Panc1 (cell line): ENCODE data around the gene PRPF40B. TPM values are rescaled to one million over a fixed set of nuclear protein-coding genes. Genes with fewer than 3 reads are reported as not detected.

ENCODE experiments used
- ATAC-seq: fragments of 200-7000 bp; cut with Tn5 transposase; 2 replicates; pipeline ENCODE4 v1.9.1; 2020; ENCODE audit warnings: mild to moderate bottlenecking, moderate library complexity
- BruUV-seq: library from RNA; stranded (reverse); fragments of 400-500 nt; replicated peaks from 2 replicates; lab custom pipeline; 2021; lab: Mats Ljungman, UMichigan
- CTCF ChIA-PET: fragments of 300-600 bp; sonication (Branson Sonifier 250); formaldehyde crosslinking; loops from one replicate; lab custom pipeline; 2022; ENCODE audit warnings: antibody characterized with exemption; lab: Charles Lee
- POLR2A ChIA-PET: fragments of 300-600 bp; sonication (Branson Sonifier 250); formaldehyde crosslinking; loops from one replicate; lab custom pipeline; 2022; ENCODE audit warnings: antibody characterized with exemption; lab: Charles Lee
- DNase-seq: peaks from one replicate; pipeline ENCODE4 v3.0.0-alpha.2; 2010; ENCODE audit warnings: low read depth, low spot score
- H3K27ac ChIP-seq: 2 replicates; pipeline ENCODE4 v1.5.1; 2011; ENCODE audit warnings: mild to moderate bottlenecking, low read length, inconsistent platforms
- H3K27me3 ChIP-seq: fragments of 200-500 bp; sonication (Bioruptor generic); 2 replicates; pipeline ENCODE4 v1.6.0; 2014; ENCODE audit warnings: low read length, inconsistent platforms; ENCODE audit not compliant: control insufficient read depth, insufficient read depth
- H3K36me3 ChIP-seq: fragments of 200-500 bp; sonication (Bioruptor generic); 2 replicates; pipeline ENCODE4 v1.5.1; 2014; ENCODE audit warnings: inconsistent platforms, mild to moderate bottlenecking, low read length, moderate library complexity; ENCODE audit not compliant: control insufficient read depth, insufficient read depth
- H3K4me1 ChIP-seq: 2 replicates; pipeline ENCODE4 v1.5.1; 2011; ENCODE audit warnings: inconsistent platforms, mild to moderate bottlenecking, low read length, moderate library complexity; ENCODE audit not compliant: control insufficient read depth, insufficient read depth
- H3K4me3 ChIP-seq, 2 experiments: 2 replicates each; pipeline ENCODE4 v1.5.1; 2011 to 2012; ENCODE audit warnings: low read depth in 2 of 2, low read length in 2 of 2, mild to moderate bottlenecking in 2 of 2, inconsistent platforms in 1 of 2, moderate library complexity in 1 of 2
- H3K9me3 ChIP-seq: fragments of 200-500 bp; sonication (Bioruptor generic); 2 replicates; pipeline ENCODE4 v1.5.1; 2014; ENCODE audit warnings: low read depth, mild to moderate bottlenecking, inconsistent platforms, low read length, moderate library complexity; ENCODE audit not compliant: control insufficient read depth, insufficient read depth
- POLR2AphosphoS5 ChIP-seq: IDR thresholded peaks from 2 replicates; pipeline ENCODE4 v1.6.1; 2012; ENCODE audit warnings: mild to moderate bottlenecking, low read depth, low read length, moderate library complexity
- SIN3A ChIP-seq: IDR thresholded peaks from 2 replicates; pipeline ENCODE4 v1.6.1; 2012; ENCODE audit warnings: low read depth, mild to moderate bottlenecking, low read length, moderate library complexity, borderline replicate concordance; ENCODE audit not compliant: insufficient read depth
- TCF7L2 ChIP-seq: IDR thresholded peaks from 2 replicates; pipeline ENCODE4 v1.6.1; 2011; ENCODE audit warnings: mild to moderate bottlenecking, low read depth, low read length, inconsistent platforms
- in situ Hi-C: cut with HindIII; loops from 2 replicates; pipeline ENCODE4 v1.10.0; 2016; ENCODE audit warnings: low sequenced_read_pairs, low pct_unique_long_range_greater_than_20kb
- intact Hi-C: fragments of 100-400 bp; cut with micrococcal nuclease; formaldehyde crosslinking; loops from one replicate; pipeline ENCODE4 v1.10.0; 2022; ENCODE audit not compliant: unreplicated experiment
- total RNA-seq: library from RNA; stranded (reverse); gene quantifications from one replicate; pipeline ENCODE4 v1.2.1, GENCODE V29; 2021; ENCODE audit not compliant: unreplicated experiment
- TF ChIP-seq, protein P1 (sequence below): fragments of 450-650 bp; IDR thresholded peaks from 2 replicates; pipeline ENCODE4 v1.5.1; 2017; ENCODE audit warnings: mild to moderate bottlenecking
- TF ChIP-seq, protein P2 (sequence below), 2 experiments: IDR thresholded peaks; 2 replicates each; pipeline ENCODE4 v1.6.1; 2011 to 2012; ENCODE audit warnings: low read depth in 2 of 2, control low read depth in 1 of 2, low read length in 1 of 2, mild to moderate bottlenecking in 1 of 2, moderate library complexity in 1 of 2; ENCODE audit not compliant: insufficient read depth in 1 of 2

The PRPF40B gene
- total RNA-seq, 1 experiment from 2014 or later, result 26.3 TPM

DNA sequence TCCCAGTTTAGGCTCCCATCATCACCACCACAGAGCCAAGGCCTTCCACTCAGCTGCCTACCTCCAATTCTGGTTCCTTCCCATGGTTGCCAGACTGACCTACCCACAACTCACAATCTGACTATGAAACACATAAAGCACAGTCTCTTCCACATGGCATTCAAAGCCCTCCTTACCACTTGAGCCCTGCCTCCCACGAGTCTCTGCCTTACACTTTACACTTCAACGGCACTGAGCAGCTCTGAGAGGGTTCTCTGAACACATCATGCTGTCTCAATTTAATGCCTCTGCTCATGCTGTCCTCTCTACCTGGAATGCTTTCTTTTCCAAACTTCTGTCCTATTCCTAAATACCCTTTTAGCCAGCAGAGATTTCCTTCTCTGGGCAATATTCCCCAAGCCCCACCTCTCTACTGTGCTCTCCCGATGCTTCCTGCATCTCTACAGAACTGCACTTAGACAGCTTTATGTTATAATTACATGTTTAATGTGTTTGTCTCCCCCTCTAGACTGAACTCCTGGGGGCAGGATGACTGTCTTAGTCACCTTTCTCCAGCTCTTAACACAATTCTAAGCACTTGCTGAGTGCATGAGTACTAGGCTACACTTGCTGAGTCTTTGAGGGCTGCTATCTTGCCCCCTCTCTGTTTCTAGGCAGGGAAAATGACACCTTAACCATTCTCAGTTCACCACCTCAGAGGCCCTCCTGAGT, 60.4 kb downstream of the PRPF40B start:
- TF ChIP-seq TCF7L2 (no peak), SIN3A (no peak), POLR2AphosphoS5 (no peak)
- TF ChIP-seq, protein P1, sequence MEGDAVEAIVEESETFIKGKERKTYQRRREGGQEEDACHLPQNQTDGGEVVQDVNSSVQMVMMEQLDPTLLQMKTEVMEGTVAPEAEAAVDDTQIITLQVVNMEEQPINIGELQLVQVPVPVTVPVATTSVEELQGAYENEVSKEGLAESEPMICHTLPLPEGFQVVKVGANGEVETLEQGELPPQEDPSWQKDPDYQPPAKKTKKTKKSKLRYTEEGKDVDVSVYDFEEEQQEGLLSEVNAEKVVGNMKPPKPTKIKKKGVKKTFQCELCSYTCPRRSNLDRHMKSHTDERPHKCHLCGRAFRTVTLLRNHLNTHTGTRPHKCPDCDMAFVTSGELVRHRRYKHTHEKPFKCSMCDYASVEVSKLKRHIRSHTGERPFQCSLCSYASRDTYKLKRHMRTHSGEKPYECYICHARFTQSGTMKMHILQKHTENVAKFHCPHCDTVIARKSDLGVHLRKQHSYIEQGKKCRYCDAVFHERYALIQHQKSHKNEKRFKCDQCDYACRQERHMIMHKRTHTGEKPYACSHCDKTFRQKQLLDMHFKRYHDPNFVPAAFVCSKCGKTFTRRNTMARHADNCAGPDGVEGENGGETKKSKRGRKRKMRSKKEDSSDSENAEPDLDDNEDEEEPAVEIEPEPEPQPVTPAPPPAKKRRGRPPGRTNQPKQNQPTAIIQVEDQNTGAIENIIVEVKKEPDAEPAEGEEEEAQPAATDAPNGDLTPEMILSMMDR, result no peak
- TF ChIP-seq, protein P2, sequence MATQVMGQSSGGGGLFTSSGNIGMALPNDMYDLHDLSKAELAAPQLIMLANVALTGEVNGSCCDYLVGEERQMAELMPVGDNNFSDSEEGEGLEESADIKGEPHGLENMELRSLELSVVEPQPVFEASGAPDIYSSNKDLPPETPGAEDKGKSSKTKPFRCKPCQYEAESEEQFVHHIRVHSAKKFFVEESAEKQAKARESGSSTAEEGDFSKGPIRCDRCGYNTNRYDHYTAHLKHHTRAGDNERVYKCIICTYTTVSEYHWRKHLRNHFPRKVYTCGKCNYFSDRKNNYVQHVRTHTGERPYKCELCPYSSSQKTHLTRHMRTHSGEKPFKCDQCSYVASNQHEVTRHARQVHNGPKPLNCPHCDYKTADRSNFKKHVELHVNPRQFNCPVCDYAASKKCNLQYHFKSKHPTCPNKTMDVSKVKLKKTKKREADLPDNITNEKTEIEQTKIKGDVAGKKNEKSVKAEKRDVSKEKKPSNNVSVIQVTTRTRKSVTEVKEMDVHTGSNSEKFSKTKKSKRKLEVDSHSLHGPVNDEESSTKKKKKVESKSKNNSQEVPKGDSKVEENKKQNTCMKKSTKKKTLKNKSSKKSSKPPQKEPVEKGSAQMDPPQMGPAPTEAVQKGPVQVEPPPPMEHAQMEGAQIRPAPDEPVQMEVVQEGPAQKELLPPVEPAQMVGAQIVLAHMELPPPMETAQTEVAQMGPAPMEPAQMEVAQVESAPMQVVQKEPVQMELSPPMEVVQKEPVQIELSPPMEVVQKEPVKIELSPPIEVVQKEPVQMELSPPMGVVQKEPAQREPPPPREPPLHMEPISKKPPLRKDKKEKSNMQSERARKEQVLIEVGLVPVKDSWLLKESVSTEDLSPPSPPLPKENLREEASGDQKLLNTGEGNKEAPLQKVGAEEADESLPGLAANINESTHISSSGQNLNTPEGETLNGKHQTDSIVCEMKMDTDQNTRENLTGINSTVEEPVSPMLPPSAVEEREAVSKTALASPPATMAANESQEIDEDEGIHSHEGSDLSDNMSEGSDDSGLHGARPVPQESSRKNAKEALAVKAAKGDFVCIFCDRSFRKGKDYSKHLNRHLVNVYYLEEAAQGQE (IDR thresholded peaks at IDR 0.05; ENCODE audit: insufficient read depth in 1 of 2, low read depth in 2 of 2, low read length in 1 of 2), result no peak
- Histone ChIP-seq H3K27me3 (no peaks in the 10 kb centered on the region), H3K9me3 (no peaks in the 10 kb centered on the region), H3K36me3 (no peaks in the 10 kb centered on the region), H3K4me3 (no peak overlapping the region), H3K4me1 (no peaks in the 10 kb centered on the region), H3K27ac (no peak overlapping the region)
- no TSS peak for BruUV-seq
- ATAC-seq (no peak), DNase-seq (no peak)
- CTCF ChIA-PET, result no interaction called here
- intact Hi-C loops (no loop called here), in situ Hi-C loops (no loop called here)
- POLR2A ChIA-PET, result no interaction called here

DNA sequence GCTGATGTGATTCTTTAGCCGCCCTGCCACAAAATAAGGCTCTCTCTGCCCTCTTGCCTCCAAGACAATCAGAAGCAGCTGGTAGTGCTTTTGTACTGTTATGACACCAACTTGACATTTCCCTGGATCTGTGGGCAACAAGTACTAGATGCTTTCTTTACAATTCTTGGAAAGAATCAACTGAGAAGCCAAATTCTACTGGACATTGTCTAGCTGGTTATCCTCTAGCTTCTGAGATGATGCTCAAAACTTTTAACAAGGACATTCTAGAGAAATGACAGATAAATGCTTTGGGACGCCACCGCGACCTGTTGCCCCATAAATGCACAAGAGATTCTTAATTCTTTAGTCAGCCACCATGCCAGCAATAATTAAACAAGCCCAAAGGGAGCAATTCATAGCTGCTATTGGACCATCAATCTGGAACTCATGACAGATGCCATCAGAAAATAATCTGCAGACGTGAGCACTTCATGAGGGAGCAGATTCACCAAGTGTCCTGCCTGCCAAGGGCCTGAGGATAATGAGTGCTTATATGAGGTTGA, 61.0 kb downstream of the PRPF40B start:
- in situ Hi-C loops (no loop called here), intact Hi-C loops (no loop called here)
- ATAC-seq, result no peak
- Histone ChIP-seq H3K4me3 (no peak overlapping the region), H3K27ac (no peak overlapping the region), H3K27me3 (no peaks in the 10 kb centered on the region), H3K9me3 (no peaks in the 10 kb centered on the region), H3K4me1 (no peaks in the 10 kb centered on the region), H3K36me3 (no peaks in the 10 kb centered on the region)
- TF ChIP-seq, protein P2 (IDR thresholded peaks at IDR 0.05; ENCODE audit: insufficient read depth in 1 of 2, low read depth in 2 of 2, low read length in 1 of 2), result no peak
- TF ChIP-seq, protein P1, result no peak
- no peak for TF ChIP-seq SIN3A
- no peak for TF ChIP-seq POLR2AphosphoS5
- no peak for TF ChIP-seq TCF7L2
- ChIA-PET CTCF (no interaction called here), POLR2A (no interaction called here)
- BruUV-seq, result no TSS peak
- no peak for DNase-seq
